GM18507 (cell line): Measurements from ENCODE around the gene PRKAR1B.
A peak's percentile ranks its signal among the peaks of the same experiment; 100 is the strongest.

Source experiments
- DNase-seq: peaks from one replicate; pipeline ENCODE4 v3.0.0; 2011; ENCODE audit warnings: low read depth; ENCODE audit not compliant: insufficient read length; ENCODE audit errors: extremely low spot score
- FAIRE-seq: peaks from 2 replicates; lab custom pipeline; 2011; peaks lifted over from hg19 to GRCh38; lab: Jason Lieb, UNC

Gene PRKAR1B

GRCh38 chr7:600149-601035, 126.7 kb downstream of the PRKAR1B start:
- FAIRE-seq (no peak), DNase-seq (no peak)

- FAIRE-seq: no peak
Measured at GRCh38 chr7:598899-599298, 128.2 kb downstream of the PRKAR1B start.

GRCh38 chr7:597348-598178, 129.5 kb downstream of the PRKAR1B start:
- no peak for FAIRE-seq

More at GRCh38 chr7:598899-599298, 128.2 kb downstream of the PRKAR1B start:
- no peak for DNase-seq

GRCh38 chr7:596819-597182, 130.3 kb downstream of the PRKAR1B start:
- FAIRE-seq: no peak

More at GRCh38 chr7:597348-598178, 129.5 kb downstream of the PRKAR1B start:
- DNase-seq: no peak

GRCh38 chr7:596071-596818, 130.8 kb downstream of the PRKAR1B start:
- FAIRE-seq (no peak), DNase-seq (no peak)

More at GRCh38 chr7:596819-597182, 130.3 kb downstream of the PRKAR1B start:
- DNase-seq: no peak

GRCh38 chr7:595621-596010, 131.5 kb downstream of the PRKAR1B start:
- no peak for DNase-seq
- peak; percentile 31 for FAIRE-seq

- DNase-seq (no peak), FAIRE-seq (no peak)
Measured at GRCh38 chr7:594920-595620, 132.0 kb downstream of the PRKAR1B start.

GRCh38 chr7:594212-594913, 132.7 kb downstream of the PRKAR1B start:
- DNase-seq (no peak), FAIRE-seq (no peak)

GRCh38 chr7:593324-594115, 133.6 kb downstream of the PRKAR1B start:
- peak; percentile 73 for FAIRE-seq

GRCh38 chr7:591856-592628, 135.0 kb downstream of the PRKAR1B start:
- FAIRE-seq: no peak
- DNase-seq: no peak

More at GRCh38 chr7:593324-594115, 133.6 kb downstream of the PRKAR1B start:
- DNase-seq: no peak

GRCh38 chr7:590731-591551, 136.1 kb downstream of the PRKAR1B start:
- no peak for DNase-seq
- no peak for FAIRE-seq

GRCh38 chr7:589781-590575, 137.1 kb downstream of the PRKAR1B start:
- DNase-seq (no peak), FAIRE-seq (no peak)

GRCh38 chr7:587767-588166, 139.3 kb downstream of the PRKAR1B start:
- DNase-seq (no peak), FAIRE-seq (no peak)

GRCh38 chr7:586494-586893, 140.6 kb downstream of the PRKAR1B start:
- DNase-seq: no peak
- FAIRE-seq: no peak

GRCh38 chr7:585873-586272, 141.2 kb downstream of the PRKAR1B start:
- DNase-seq: no peak
- FAIRE-seq: no peak
